ENCODE data around the gene ANKRD17.

- TF ChIP-seq CTCF (IDR thresholded peaks at IDR 0.05), result no peak
- no peak for TF ChIP-seq EP300 (IDR thresholded peaks at IDR 0.05)
- no peak for TF ChIP-seq POLR2A (IDR thresholded peaks at IDR 0.05)
Measured at GRCh38 chr4:73257651-73258435, 755 bp downstream of the ANKRD17 start.
